Body of pancreas (tissue), 4 donors: Measurements from ENCODE around the gene TTYH2. TPM values are rescaled to one million over a fixed set of nuclear protein-coding genes. Genes with fewer than 3 reads are reported as not detected.

Source experiments
- ATAC-seq: fragments of 150-250 bp; one replicate; pipeline ENCODE4 v1.9.1; 2016
- DNase-seq, 4 donors: peaks; one replicate each; pipeline ENCODE4 v3.0.0-alpha.2; 2019
- H3K27ac ChIP-seq, 4 donors: fragments of 200-600 bp; sonication (generic); 1 replicate in 3 of 4; 2 replicates in 1 of 4; pipeline versions ENCODE4 v1.5.1 to v1.6.1; 2016 to 2019; ENCODE audit warnings: mild to moderate bottlenecking in 1 of 4, mixed read lengths in 1 of 4, moderate library complexity in 1 of 4
- H3K27me3 ChIP-seq, 2 donors: fragments of 200-600 bp; sonication (generic); one replicate each; pipeline ENCODE4 v1.6.0; 2016; ENCODE audit warnings: mild to moderate bottlenecking in 1 of 2
- H3K36me3 ChIP-seq, 2 donors: fragments of 200-600 bp; sonication (generic); replicated peaks in 1 of 2; 2 replicates each; pipeline ENCODE4 v1.5.1; 2016; ENCODE audit warnings: low read depth in 2 of 2; ENCODE audit not compliant: insufficient read depth in 1 of 2
- H3K4me1 ChIP-seq: fragments of 200-600 bp; sonication (generic); one replicate; pipeline ENCODE4 v1.6.0; 2016
- H3K4me3 ChIP-seq, 2 donors: fragments of 200-600 bp; sonication (generic); 1 replicate in 1 of 2; 2 replicates in 1 of 2; pipeline ENCODE4 v1.5.1; 2016 to 2019
- H3K9me3 ChIP-seq, 3 donors: fragments of 200-600 bp; sonication (generic); 1 replicate in 2 of 3; 2 replicates in 1 of 3; pipeline ENCODE4 v1.5.1; 2016
- CTCF ChIP-seq, 7 experiments: fragments of 450-650 bp in 4 of 7; fragments of 200-600 bp in 3 of 7; sonication (generic) in 3 of 7; IDR thresholded peaks; one replicate each; pipeline ENCODE4 v1.5.1; 2016 to 2019; ENCODE audit warnings: antibody characterized with exemption in 7 of 7
- POLR2A ChIP-seq, 3 donors: fragments of 450-650 bp; IDR thresholded peaks; one replicate each; pipeline ENCODE4 v1.6.1; 2016; ENCODE audit warnings: antibody characterized with exemption in 3 of 3, mild to moderate bottlenecking in 2 of 3
- WGBS, 2 donors: methylation state at CpG; one replicate each; pipeline ENCODE4 v1.1.5; 2017; 5-methylcytosine and 5-hydroxymethylcytosine counted together
- intact Hi-C: fragments of 100-400 bp; cut with DNase I; formaldehyde crosslinking; loops from one replicate; pipeline ENCODE4 v1.15.1; 2023
- total RNA-seq, 2 donors: library from RNA; depleted of rRNA; stranded (reverse); fragments of >200 nt; gene quantifications; one replicate each; pipeline ENCODE4 v1.1.0, GENCODE V29; 2016

Gene TTYH2
- total RNA-seq, 2 donors from 2014 or later, result 8.0 to 14.8 TPM

- H3K4me3 ChIP-seq, result no peak overlapping the region
- DNase-seq (no peak), ATAC-seq (no peak)
- H3K27me3 ChIP-seq, result peaks cover 0 to 3% of the 10 kb centered on the region in 2 donors
- H3K9me3 ChIP-seq, result no peaks in the 10 kb centered on the region
- H3K4me1 ChIP-seq, result peaks cover 50% of the 10 kb centered on the region
- peaks cover 0 to 11% of the 10 kb centered on the region in 2 donors for H3K36me3 ChIP-seq
- intact Hi-C loops, result loop anchor here (10.0 kb wide), 1 partner anchor 150 kb away; no protein-coding TSS in a partner anchor
- TF ChIP-seq CTCF (IDR thresholded peaks at IDR 0.05), result no peak
- TF ChIP-seq POLR2A (IDR thresholded peaks at IDR 0.05), result no peak
- 84 to 90% methylated on average over 3 of the region's 3 CpGs for WGBS, 2 donors
- no peak overlapping the region for H3K27ac ChIP-seq
These were observed 8.1 kb upstream of the TTYH2 start for GRCh38 chr17:74205274-74205673.

- peaks cover 61% of the 10 kb centered on the region for H3K4me1 ChIP-seq
- intact Hi-C loops, result loop anchor here (10.0 kb wide), 1 partner anchor 148 kb away; no protein-coding TSS in a partner anchor
These were observed 7.0 kb upstream of the TTYH2 start for GRCh38 chr17:74206332-74206818.

GRCh38 chr17:74210191-74211140 lies 2.9 kb upstream of the TTYH2 start:
- 39 to 49% methylated on average over 15 to 18 of the region's 18 CpGs for WGBS, 2 donors
- intact Hi-C loops, result no loop called here
- Histone ChIP-seq H3K9me3 (no peaks in the 10 kb centered on the region), H3K4me1 (peaks cover 74% of the 10 kb centered on the region), H3K27ac (no peak overlapping the region), H3K27me3 (no peaks in the 10 kb centered on the region), H3K4me3 (no peak overlapping the region), H3K36me3 (peaks cover 0 to 11% of the 10 kb centered on the region in 2 donors)
- TF ChIP-seq CTCF (IDR thresholded peaks at IDR 0.05) (peak; percentile 93 to 100 (median 95)), POLR2A (IDR thresholded peaks at IDR 0.05) (peak in 2 of 3 donors; percentile 4 to 22)
- ATAC-seq (peak; percentile 51), DNase-seq (peak; percentile 71 to 78 (median 77))

More at GRCh38 chr17:74206332-74206818, 7.0 kb upstream of the TTYH2 start:
- 64 to 78% methylated on average over 5 of the region's 5 CpGs for whole genome bisulfite sequencing, 2 donors
- DNase-seq (no peak), ATAC-seq (no peak)
- H3K27ac ChIP-seq, result no peak overlapping the region
- H3K9me3 ChIP-seq, result no peaks in the 10 kb centered on the region
- TF ChIP-seq POLR2A (IDR thresholded peaks at IDR 0.05), result no peak
- TF ChIP-seq CTCF (IDR thresholded peaks at IDR 0.05), result no peak
- H3K4me3 ChIP-seq, result no peak overlapping the region
- peaks cover 0 to 11% of the 10 kb centered on the region in 2 donors for H3K36me3 ChIP-seq
- H3K27me3 ChIP-seq, result no peaks in the 10 kb centered on the region

GRCh38 chr17:74211141-74211911 lies 2.0 kb upstream of the TTYH2 start:
- H3K27me3 ChIP-seq, result no peaks in the 10 kb centered on the region
- intact Hi-C loops, result no loop called here
- H3K36me3 ChIP-seq, result peaks cover 0 to 9% of the 10 kb centered on the region in 2 donors
- no peaks in the 10 kb centered on the region for H3K9me3 ChIP-seq
- 70 to 81% methylated on average over 4 to 9 of the region's 14 CpGs for WGBS, 2 donors
- TF ChIP-seq POLR2A (IDR thresholded peaks at IDR 0.05) (no peak), CTCF (IDR thresholded peaks at IDR 0.05) (no peak)
- no peak for ATAC-seq
- peaks cover 65% of the 10 kb centered on the region for H3K4me1 ChIP-seq
- no peak overlapping the region for H3K4me3 ChIP-seq
- DNase-seq, result no peak
- H3K27ac ChIP-seq, result no peak overlapping the region
